SIG-M5 treated with dmso at 0.1 percent for 504 hours (cell line): ENCODE data around the gene PDGFRB.

Experiments
- DNase-seq: peaks from one replicate; lab custom pipeline; 2025; ENCODE audit not compliant: unreplicated experiment; lab: John Stamatoyannopoulos, UW

The PDGFRB gene

DNA sequence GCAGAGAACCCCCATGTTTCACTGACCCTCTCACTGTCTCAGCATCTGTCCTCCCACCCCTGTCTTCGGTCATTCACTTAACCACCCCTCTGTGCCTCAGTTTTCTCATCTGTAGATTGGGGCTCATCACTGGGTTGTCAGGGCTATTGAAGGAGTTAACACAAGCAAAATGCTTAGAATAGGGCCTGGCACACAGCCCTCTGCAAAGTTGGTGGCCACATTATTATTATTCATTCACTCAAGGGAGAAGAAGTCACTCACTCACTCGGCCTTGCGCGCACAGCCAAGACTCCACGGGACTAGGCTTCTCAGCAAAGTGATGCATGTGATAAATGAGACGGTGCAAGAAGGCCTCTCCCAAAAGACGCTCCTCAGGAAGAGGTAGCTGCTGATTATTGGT, 8.0 kb downstream of the PDGFRB start:
- DNase-seq: no peak

- no peak for DNase-seq
Measured at GRCh38 chr5:150146862-150147601, 8.6 kb downstream of the PDGFRB start.

DNA sequence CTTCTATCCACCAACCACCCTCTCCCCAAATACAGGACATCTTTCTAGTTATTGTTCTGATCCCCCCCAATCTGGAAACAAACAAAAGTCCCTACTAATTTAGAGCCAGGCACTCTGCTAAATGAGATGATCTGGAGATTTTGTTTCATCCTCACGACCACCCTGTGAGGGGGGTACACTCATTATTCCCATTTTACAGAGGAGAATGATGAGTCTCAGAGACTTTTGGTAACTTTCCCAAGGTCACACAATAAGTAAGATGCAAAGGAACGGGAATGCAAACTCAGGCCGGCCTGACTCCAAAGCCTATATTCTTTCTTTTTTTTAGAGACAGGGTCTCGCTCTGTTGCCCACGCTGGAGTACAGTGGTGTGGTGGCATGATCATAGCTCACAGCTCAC, 9.4 kb downstream of the PDGFRB start:
- DNase-seq: no peak

- no peak for DNase-seq
Measured at GRCh38 chr5:150144879-150145278, 10.8 kb downstream of the PDGFRB start.

- no peak for DNase-seq
Measured at GRCh38 chr5:150144246-150144801, 11.3 kb downstream of the PDGFRB start.

- DNase-seq: no peak
Measured at GRCh38 chr5:150143350-150144245, 12.0 kb downstream of the PDGFRB start.

DNA sequence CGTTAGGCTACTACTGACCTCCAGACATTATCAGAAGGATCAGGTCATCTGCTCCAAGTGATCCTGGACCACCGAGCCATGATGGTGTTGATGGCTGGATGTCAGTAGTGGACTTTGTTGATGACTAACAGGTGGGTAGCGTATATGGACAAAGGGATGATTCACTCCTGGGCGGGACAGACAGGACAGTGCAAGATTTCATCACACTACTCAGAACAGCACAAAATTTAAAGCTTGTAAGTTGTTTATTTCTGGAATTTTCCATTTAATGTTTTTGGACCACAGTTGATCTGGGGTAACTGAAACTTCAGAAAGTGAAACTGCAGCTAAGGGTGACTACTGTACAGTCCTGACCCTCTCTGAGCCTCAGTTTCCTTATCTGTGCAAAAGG, 12.7 kb downstream of the PDGFRB start:
- DNase-seq: peak; percentile 86

DNA sequence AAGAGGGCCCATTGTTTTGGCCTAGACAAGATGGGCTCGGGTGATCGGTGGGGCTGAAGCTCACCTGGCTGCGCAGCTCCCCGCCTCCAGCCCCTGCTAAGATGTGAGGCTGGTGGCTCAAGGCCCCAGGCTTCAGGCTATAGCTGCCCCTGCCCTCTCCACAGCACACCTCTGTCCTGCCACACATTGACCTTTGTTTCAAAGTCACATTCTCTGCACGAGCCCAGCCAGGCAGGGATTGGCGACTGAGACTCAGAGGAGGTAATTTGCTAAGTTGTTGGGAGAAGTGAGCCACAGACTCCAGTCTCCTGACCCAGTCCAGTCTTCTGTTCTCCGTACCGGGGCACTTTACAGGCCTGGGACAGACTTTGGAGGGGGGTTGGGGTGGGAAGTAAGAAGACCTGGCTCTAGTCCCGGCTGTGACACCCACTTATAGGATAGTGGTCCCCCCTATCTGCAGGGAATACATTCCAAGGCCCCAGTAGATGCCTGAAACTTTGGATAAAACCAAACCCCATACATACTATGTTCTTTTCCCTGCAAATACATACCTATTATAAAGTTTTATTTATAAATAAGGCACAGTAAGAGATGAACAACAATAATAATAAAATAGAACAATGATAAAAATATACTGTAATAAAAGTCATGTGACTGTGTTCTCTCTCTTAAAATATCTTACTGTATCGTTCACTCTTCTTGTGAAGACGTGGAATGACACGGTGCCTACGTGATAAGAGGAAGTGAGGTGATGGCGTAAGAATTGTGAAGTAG, 13.3 kb downstream of the PDGFRB start:
- peak; percentile 86 for DNase-seq

- no peak for DNase-seq
Measured at GRCh38 chr5:150141544-150142184, 14.0 kb downstream of the PDGFRB start.

GRCh38 chr5:150140830-150141229, 14.8 kb downstream of the PDGFRB start:
- no peak for DNase-seq

- DNase-seq: no peak
Measured at GRCh38 chr5:150139334-150139733, 16.3 kb downstream of the PDGFRB start.

GRCh38 chr5:150138551-150139265, 16.9 kb downstream of the PDGFRB start:
- DNase-seq: no peak

GRCh38 chr5:150137997-150138396, 17.6 kb downstream of the PDGFRB start:
- DNase-seq: no peak

DNA sequence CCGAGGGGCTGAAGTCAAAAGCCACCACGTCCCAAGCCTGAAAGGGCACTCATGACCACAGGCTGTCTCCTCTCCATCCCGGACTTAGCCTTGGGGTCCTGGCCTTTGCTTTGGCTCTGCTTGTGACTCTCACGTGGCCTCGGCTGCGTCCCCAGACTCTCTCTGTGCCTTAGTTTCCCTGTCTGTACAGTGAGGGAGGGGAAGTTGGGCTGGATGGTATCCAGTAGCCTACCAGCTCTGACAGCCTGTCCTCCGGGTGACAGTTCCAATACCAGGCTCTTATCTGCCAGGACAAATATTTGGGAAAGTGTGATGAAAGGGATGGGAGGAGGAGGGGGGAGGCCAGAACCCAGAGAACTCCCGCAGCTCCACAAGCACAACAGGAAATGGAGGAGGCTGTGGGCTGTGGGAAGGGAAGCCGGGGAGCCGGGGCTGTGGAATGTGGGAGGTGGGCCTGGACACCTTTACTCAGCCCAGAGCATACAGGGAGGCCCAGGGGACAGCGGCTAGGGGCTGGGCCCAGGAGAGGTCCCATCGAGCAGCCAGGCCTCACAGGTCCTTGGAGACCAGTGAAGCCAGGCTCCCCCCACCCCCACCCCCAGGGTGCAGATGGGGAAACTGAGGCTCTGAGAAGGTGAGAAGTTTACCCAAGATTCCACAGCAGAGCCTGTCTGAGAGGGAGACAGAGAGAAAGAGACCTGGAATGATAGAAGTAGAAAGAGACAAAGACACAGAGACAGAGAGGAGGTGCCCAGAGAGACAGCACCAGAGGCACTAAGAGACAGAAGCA, 18.3 kb downstream of the PDGFRB start:
- DNase-seq: no peak

DNA sequence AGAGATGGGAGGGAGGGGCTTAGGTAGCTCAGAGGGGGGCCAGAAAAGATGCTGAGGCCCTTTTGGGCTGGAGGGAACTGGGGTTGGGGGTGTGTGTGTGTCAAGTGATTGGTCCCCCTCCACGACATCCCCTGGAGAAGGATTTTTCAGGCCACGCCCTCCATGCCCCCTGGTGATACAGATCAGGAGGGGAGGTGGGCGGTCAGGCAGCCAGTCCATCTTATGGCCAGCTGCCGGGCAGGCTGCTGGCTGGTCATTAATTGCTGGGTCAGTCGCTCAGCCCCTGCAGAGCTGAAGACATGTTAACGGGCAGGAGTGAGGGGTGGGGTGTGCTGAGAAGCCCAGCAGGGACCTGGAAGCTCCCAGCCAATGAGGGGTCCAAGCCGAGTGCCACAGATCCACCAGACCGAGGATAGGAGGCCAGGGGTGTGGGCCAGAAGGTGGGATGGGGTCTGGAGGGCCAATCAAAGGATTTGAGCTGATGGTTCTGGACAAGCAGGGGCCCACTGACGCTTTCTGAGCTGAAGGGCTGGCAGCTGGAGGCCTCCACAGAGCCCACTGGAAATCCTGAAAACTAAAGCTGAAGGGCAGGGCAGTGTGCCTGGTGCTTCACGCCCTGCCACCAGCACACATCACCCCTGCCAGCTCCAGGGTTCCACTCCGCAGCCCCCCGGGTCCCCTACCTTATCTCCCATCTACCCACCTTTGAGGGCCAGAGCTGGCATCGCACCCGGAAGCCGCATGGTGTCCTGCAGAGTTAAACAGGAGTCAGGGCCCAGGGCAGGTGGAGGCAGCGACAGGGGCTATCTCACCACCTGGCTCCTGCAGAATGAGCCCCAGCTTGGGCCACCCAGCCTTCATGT, 19.1 kb downstream of the PDGFRB start:
- DNase-seq: no peak

GRCh38 chr5:150135557-150136304, 19.9 kb downstream of the PDGFRB start:
- no peak for DNase-seq

- DNase-seq: no peak
Measured at GRCh38 chr5:150134198-150134588, 21.5 kb downstream of the PDGFRB start.
